GM12873 (cell line): ENCODE results near the gene RMRP.

Experiments
- CTCF ChIP-seq: IDR thresholded peaks from 2 replicates; pipeline ENCODE4 v1.5.1; 2012; ENCODE audit warnings: low read depth, mild to moderate bottlenecking, moderate library complexity, low read length, control low read depth; ENCODE audit not compliant: insufficient read depth; ENCODE audit errors: missing control alignments

Gene RMRP

DNA sequence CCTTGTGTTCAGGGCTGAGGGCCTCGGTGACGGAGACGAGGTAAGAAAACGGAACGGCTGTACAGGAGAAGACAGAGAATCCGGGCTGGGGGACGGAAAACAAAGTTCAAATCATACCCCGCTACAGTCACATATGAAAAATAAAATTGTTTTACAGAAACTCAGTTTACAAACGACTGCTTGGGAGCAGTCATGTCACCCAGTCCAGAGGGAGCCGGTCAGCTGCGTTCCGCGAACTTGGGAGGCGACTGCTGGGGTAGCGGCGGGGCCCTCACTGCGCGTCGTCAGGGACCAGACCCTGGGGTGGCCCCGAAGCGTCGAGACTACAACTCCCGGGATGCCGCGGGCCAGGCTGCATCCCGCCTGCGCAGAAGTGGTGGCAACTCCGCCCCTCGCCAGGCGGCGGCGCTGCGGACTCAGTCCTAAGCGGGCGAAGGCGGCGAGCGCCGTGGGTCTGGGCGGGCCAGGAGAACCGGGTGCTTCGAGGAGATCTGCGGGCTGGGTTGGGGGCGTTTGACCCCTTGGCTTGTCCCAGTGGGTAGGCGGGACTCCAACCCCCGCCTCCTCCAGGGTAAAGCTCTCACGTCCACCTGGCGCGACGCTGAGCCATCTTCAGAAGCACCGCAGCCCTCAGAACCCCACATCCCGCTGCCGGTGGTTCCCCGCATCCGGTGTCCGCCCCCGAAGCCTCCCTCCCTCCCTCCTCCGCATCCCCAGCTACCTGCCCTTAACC lies 11.1 kb downstream of the RMRP start:
- peak; percentile 95 for TF ChIP-seq CTCF

- no peak for TF ChIP-seq CTCF
These were observed 11.7 kb downstream of the RMRP start for GRCh38 chr9:35646153-35646532.

DNA sequence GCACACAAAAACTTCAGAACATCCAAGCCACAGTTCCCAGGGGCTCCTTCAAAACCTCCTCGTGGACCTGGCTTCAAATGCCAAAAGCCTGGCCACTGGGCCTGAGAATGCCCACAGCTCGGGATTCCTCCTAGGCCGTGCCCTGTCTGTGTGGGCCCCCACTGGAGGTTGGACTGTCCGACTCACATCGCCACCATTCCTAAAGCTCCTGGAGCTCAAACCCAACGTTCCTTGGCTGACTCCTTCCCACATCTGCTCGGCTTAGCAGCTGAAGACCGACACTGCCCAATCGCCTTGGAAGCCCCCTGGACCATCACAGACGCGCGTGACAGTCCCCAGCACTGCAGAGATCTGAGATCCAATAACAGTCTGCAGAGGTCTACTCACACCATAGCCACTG lies 14.8 kb downstream of the RMRP start:
- no peak for TF ChIP-seq CTCF

GRCh38 chr9:35639631-35640030 lies 18.2 kb downstream of the RMRP start:
- no peak for TF ChIP-seq CTCF

DNA sequence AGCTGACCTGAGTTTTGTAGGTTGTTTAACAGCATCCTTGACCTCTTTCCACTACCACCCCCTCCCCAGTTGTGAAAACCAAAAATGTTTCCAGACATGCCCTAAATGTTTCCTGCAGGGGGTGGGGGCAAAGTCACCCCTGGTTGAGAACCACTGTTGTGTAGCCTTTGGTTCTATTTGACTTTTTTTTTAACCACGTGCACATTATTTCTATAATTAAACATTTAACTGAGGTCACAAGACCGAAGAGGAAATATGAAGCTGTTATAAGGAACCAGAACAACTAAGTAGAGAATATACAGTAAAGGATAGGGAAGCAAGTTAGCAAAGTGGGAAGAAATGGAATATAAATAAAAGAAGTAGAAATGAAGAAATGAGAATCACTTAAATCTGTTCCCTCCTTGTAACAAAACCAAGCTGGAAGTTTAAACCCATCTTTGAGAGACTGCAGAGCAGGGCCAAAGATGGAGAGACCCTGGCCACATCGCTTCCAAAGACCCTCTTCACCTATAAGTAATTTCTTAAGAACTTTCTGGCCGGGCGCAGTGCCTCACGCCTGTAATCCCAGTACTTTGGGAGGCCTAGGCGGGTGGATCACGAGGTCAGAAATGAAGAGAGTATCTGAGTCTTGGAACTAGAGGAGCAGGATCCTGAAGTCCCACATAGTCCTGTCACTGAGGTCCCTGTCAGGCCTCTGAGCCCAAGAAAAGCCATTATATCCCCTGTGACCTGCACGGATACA lies 21.5 kb downstream of the RMRP start:
- no peak for TF ChIP-seq CTCF

DNA sequence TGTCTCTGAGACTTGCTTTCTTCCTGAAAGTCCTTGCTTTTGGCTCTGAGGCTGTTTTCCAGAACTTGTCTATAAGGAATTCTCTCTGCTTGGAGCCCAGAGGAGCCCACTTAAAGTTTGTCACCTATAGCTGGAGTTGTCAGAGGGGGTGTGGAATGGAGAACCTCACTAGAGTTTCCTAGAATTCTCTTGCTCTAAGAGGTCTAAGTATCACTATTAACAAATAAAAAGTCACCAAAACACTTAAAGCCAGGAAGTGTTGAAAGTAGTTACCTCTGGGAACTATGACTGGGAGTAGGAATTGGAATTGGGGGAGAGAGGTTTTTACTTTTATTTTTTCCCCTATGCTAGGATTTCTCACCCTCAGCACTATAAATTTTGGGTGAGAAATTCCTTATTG lies 22.1 kb downstream of the RMRP start:
- no peak for TF ChIP-seq CTCF

- no peak for TF ChIP-seq CTCF
These were observed 28.2 kb downstream of the RMRP start for GRCh38 chr9:35629597-35629996.
